HL-60 (cell line): ENCODE measurements around the gene MAP2.

Experiments
- CTCF ChIP-seq: IDR thresholded peaks from one replicate; pipeline ENCODE4 v1.5.1; 2011; ENCODE audit warnings: low read length, control low read depth, inconsistent platforms; ENCODE audit not compliant: insufficient read depth
- GABPA ChIP-seq: IDR thresholded peaks from 2 replicates; pipeline ENCODE4 v1.6.1; 2012; ENCODE audit warnings: low read depth
- POLR2AphosphoS5 ChIP-seq: IDR thresholded peaks from 2 replicates; pipeline ENCODE4 v1.6.1; 2012; ENCODE audit warnings: low read depth
- SPI1 ChIP-seq: IDR thresholded peaks from 2 replicates; pipeline ENCODE4 v1.6.1; 2012; ENCODE audit warnings: low read depth, mild to moderate bottlenecking, borderline replicate concordance

GRCh38 chr2:209426432-209426831, 2.6 kb downstream of the MAP2 start:
- no peak for TF ChIP-seq CTCF
- no peak for TF ChIP-seq POLR2AphosphoS5
- no peak for TF ChIP-seq SPI1
- TF ChIP-seq GABPA: no peak
